ENCODE results near the gene CLEC4M.

- TF ChIP-seq CTCF (optimal IDR thresholded peaks at IDR 0.05 in 1 of 3, IDR thresholded peaks at IDR 0.05 in 1 of 3, conservative IDR thresholded peaks at IDR 0.05 in 1 of 3; ENCODE audit: extremely low read depth in 1 of 3, insufficient read depth in 2 of 3, low read length in 3 of 3) (no peak), EZH2 (IDR thresholded peaks at IDR 0.05; ENCODE audit: low read length) (no peak)
These were observed 25.8 kb upstream of the CLEC4M start for GRCh38 chr19:7737215-7737614.
